ENCODE data around the gene FGF1. TPM values are rescaled to one million over a fixed set of nuclear protein-coding genes. Genes with fewer than 3 reads are reported as not detected.

FGF1 gene
- total RNA-seq, 3 donors from 2014 or later (not counting 1 experiment from before 2014, with no cell fraction given): not detected

DNA sequence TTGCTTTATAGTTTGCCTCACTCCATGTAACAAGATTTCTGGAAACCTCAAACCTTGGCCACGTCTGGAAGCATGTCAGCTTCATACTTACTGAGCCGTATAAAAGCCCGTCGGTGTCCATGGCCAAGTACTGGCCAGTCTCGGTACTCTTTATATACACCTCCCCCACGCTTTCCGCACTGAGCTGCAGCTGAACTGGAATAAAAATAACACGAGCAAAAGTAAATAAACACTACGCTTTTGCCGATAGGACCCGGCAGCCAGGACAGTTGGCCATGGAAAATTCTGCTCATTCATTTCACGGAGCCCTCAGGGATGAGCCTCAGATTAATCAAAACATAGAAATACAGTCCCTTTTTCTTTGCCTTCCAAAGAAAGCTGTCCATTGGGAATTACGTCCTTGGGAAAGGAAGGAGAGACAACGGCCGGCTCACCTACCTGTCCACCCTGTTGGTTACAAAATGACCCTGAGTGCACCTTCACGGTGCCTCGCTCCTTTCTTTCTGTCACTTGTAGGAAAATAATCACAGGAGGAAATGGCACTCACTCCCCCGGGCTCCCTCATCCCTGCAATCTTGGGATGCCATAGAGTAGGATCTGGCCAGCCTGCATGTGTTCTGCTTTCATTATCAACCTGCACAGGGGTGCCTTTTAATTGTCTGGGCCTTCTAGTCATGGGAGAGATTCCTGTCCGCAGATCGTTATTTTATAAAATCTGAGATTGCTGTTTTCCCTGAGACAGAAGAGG is 85.1 kb downstream of the FGF1 start:
- H3K27ac Mint-ChIP-seq: no peak overlapping the region
- H3K9me3 Mint-ChIP-seq: no peaks in the 10 kb centered on the region
- Histone ChIP-seq H3K9me3 (ENCODE audit: control insufficient read depth, insufficient read depth, low read length) (no peaks in the 10 kb centered on the region), H3K36me3 (ENCODE audit: control insufficient read depth, insufficient read depth, low read length) (no peaks in the 10 kb centered on the region), H3K27me3 (ENCODE audit: control insufficient read depth, insufficient read depth, low read length) (peaks cover 2% of the 10 kb centered on the region), H3K4me1 (ENCODE audit: control insufficient read depth, insufficient read depth, low read length) (no peaks in the 10 kb centered on the region), H3K4me3 (ENCODE audit: low read length) (no peak overlapping the region), H3K27ac (ENCODE audit: low read length) (no peak overlapping the region)
- ATAC-seq: no peak
- no peak for DNase-seq
- WGBS (ENCODE audit: insufficient coverage): 80% methylated on average over 20 of the region's 20 CpGs
- peaks cover 14 to 38% of the 10 kb centered on the region in 2 donors for H3K27me3 Mint-ChIP-seq (ENCODE audit: low read depth in 2 of 2)
- intact Hi-C loops (cut with micrococcal nuclease): no loop called here
- no peak for TF ChIP-seq CTCF (IDR thresholded peaks at IDR 0.05)
- no peaks in the 10 kb centered on the region for H3K4me1 Mint-ChIP-seq
- no peak overlapping the region for H3K4me3 Mint-ChIP-seq
- no peaks in the 10 kb centered on the region for H3K36me3 Mint-ChIP-seq

DNA sequence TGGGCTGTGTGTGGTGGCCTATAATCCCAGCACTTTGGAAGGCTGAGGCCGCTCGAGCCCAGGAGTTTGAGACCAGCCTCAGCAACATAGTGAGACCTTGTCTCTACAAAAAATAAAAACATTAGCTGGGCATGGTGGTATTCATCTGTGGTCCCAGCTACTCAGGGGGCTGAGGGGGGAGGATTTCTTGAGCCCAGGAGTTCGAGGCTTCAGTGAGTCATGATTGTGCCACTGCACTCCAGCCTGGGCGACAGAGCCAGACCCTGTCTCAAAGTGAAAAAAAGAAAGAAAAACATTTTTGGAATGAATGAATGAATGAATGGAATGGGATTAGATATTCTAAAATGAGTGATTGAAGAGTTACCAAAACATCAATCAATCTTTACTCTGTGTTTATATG is 85.8 kb downstream of the FGF1 start:
- H3K4me1 Mint-ChIP-seq: no peaks in the 10 kb centered on the region
- H3K4me3 ChIP-seq (ENCODE audit: low read length): no peak overlapping the region
- H3K27ac ChIP-seq (ENCODE audit: low read length): no peak overlapping the region
- H3K27me3 Mint-ChIP-seq (ENCODE audit: low read depth in 2 of 2): peaks cover 16 to 39% of the 10 kb centered on the region in 2 donors
- WGBS (ENCODE audit: insufficient coverage): 71% methylated on average over 4 of the region's 4 CpGs
- DNase-seq (no peak), ATAC-seq (no peak)
- H3K9me3 ChIP-seq (ENCODE audit: control insufficient read depth, insufficient read depth, low read length): no peaks in the 10 kb centered on the region
- H3K27me3 ChIP-seq (ENCODE audit: control insufficient read depth, insufficient read depth, low read length): peaks cover 2% of the 10 kb centered on the region
- no peak overlapping the region for H3K27ac Mint-ChIP-seq
- no peaks in the 10 kb centered on the region for H3K36me3 Mint-ChIP-seq
- H3K9me3 Mint-ChIP-seq: no peaks in the 10 kb centered on the region
- no peak for TF ChIP-seq CTCF (IDR thresholded peaks at IDR 0.05)
- H3K4me3 Mint-ChIP-seq: no peak overlapping the region
- intact Hi-C loops (cut with micrococcal nuclease): no loop called here
- H3K4me1 ChIP-seq (ENCODE audit: control insufficient read depth, insufficient read depth, low read length): no peaks in the 10 kb centered on the region
- H3K36me3 ChIP-seq (ENCODE audit: control insufficient read depth, insufficient read depth, low read length): no peaks in the 10 kb centered on the region

GRCh38 chr5:142598338-142598700 is 87.6 kb downstream of the FGF1 start:
- DNase-seq (no peak), ATAC-seq (no peak)
- H3K27me3 Mint-ChIP-seq (ENCODE audit: low read depth in 2 of 2): peaks cover 18 to 47% of the 10 kb centered on the region in 2 donors
- Histone ChIP-seq H3K4me3 (ENCODE audit: low read length) (no peak overlapping the region), H3K36me3 (ENCODE audit: control insufficient read depth, insufficient read depth, low read length) (no peaks in the 10 kb centered on the region), H3K27ac (ENCODE audit: low read length) (no peak overlapping the region), H3K4me1 (ENCODE audit: control insufficient read depth, insufficient read depth, low read length) (no peaks in the 10 kb centered on the region), H3K9me3 (ENCODE audit: control insufficient read depth, insufficient read depth, low read length) (no peaks in the 10 kb centered on the region), H3K27me3 (ENCODE audit: control insufficient read depth, insufficient read depth, low read length) (peaks cover 2% of the 10 kb centered on the region)
- no peaks in the 10 kb centered on the region for H3K9me3 Mint-ChIP-seq
- H3K27ac Mint-ChIP-seq: no peak overlapping the region
- no peaks in the 10 kb centered on the region for H3K4me1 Mint-ChIP-seq
- no peak overlapping the region for H3K4me3 Mint-ChIP-seq
- no peak for TF ChIP-seq CTCF (IDR thresholded peaks at IDR 0.05)
- intact Hi-C loops (cut with micrococcal nuclease): no loop called here
- H3K36me3 Mint-ChIP-seq: no peaks in the 10 kb centered on the region
